ENCODE results near the gene GFRA3.

GFRA3 gene

GRCh38 chr5:138230981-138231589, 43.3 kb downstream of the GFRA3 start:
- WGBS (ENCODE audit: insufficient coverage, insufficient read length) = no CpG with 5 or more reads among the region's 7 CpGs
- H3K9me3 ChIP-seq (ENCODE audit: control insufficient read depth, insufficient read depth, low read length) = no peaks in the 10 kb centered on the region
- no peaks in the 10 kb centered on the region for H3K4me1 ChIP-seq (ENCODE audit: control insufficient read depth, insufficient read depth, low read length)
- no peak for DNase-seq (ENCODE audit: low read depth, low spot score)
- no peak overlapping the region for H3K27ac ChIP-seq (ENCODE audit: low read length)
- no peaks in the 10 kb centered on the region for H3K36me3 ChIP-seq (ENCODE audit: control insufficient read depth, insufficient read depth, low read length)
- H3K27me3 ChIP-seq (ENCODE audit: control insufficient read depth, insufficient read depth, low read length) = no peaks in the 10 kb centered on the region
- H3K4me3 ChIP-seq (ENCODE audit: low read length) = no peak overlapping the region

GRCh38 chr5:138230261-138230660, 44.2 kb downstream of the GFRA3 start:
- Histone ChIP-seq H3K4me1 (ENCODE audit: control insufficient read depth, insufficient read depth, low read length) (no peaks in the 10 kb centered on the region), H3K36me3 (ENCODE audit: control insufficient read depth, insufficient read depth, low read length) (no peaks in the 10 kb centered on the region), H3K27me3 (ENCODE audit: control insufficient read depth, insufficient read depth, low read length) (no peaks in the 10 kb centered on the region), H3K27ac (ENCODE audit: low read length) (no peak overlapping the region), H3K9me3 (ENCODE audit: control insufficient read depth, insufficient read depth, low read length) (no peaks in the 10 kb centered on the region), H3K4me3 (ENCODE audit: low read length) (no peak overlapping the region)
- DNase-seq (ENCODE audit: low read depth, low spot score) = no peak

- no peak overlapping the region for H3K27ac ChIP-seq (ENCODE audit: low read length)
- H3K27me3 ChIP-seq (ENCODE audit: control insufficient read depth, insufficient read depth, low read length) = no peaks in the 10 kb centered on the region
- WGBS (ENCODE audit: insufficient coverage, insufficient read length) = no CpG with 5 or more reads among the region's 6 CpGs
- DNase-seq (ENCODE audit: low read depth, low spot score) = no peak
- H3K4me3 ChIP-seq (ENCODE audit: low read length) = no peak overlapping the region
- H3K9me3 ChIP-seq (ENCODE audit: control insufficient read depth, insufficient read depth, low read length) = no peaks in the 10 kb centered on the region
- H3K4me1 ChIP-seq (ENCODE audit: control insufficient read depth, insufficient read depth, low read length) = no peaks in the 10 kb centered on the region
- H3K36me3 ChIP-seq (ENCODE audit: control insufficient read depth, insufficient read depth, low read length) = no peaks in the 10 kb centered on the region
Measured at GRCh38 chr5:138229387-138229786, 45.0 kb downstream of the GFRA3 start.

GRCh38 chr5:138226910-138227309, 47.5 kb downstream of the GFRA3 start:
- Histone ChIP-seq H3K27ac (ENCODE audit: low read length) (no peak overlapping the region), H3K36me3 (ENCODE audit: control insufficient read depth, insufficient read depth, low read length) (no peaks in the 10 kb centered on the region), H3K27me3 (ENCODE audit: control insufficient read depth, insufficient read depth, low read length) (no peaks in the 10 kb centered on the region), H3K4me1 (ENCODE audit: control insufficient read depth, insufficient read depth, low read length) (no peaks in the 10 kb centered on the region), H3K4me3 (ENCODE audit: low read length) (no peak overlapping the region), H3K9me3 (ENCODE audit: control insufficient read depth, insufficient read depth, low read length) (no peaks in the 10 kb centered on the region)
- DNase-seq (ENCODE audit: low read depth, low spot score) = no peak

DNA sequence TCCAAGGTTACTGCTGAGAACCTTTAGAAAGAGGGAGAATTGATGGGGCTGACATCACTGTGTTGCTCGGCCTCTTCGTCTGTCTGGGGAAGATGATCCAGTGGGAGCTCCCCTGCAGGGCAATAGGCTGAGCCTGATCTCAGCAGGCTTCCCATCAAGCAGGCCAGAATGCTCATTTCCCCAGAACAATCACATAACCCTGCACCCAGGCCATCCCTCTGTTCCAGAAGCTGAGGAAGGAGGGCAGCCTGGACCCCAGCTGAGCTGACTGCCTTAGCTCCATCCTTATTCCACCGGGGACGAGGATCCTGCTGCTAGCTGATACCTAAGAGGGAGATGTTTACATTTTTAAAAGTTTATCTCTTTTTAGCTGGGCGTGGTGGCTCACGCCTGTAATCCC, 49.7 kb downstream of the GFRA3 start:
- H3K4me1 ChIP-seq (ENCODE audit: control insufficient read depth, insufficient read depth, low read length) = no peaks in the 10 kb centered on the region
- no peak overlapping the region for H3K4me3 ChIP-seq (ENCODE audit: low read length)
- H3K36me3 ChIP-seq (ENCODE audit: control insufficient read depth, insufficient read depth, low read length) = no peaks in the 10 kb centered on the region
- no CpG with 5 or more reads among the region's 6 CpGs for WGBS (ENCODE audit: insufficient coverage, insufficient read length)
- no peaks in the 10 kb centered on the region for H3K27me3 ChIP-seq (ENCODE audit: control insufficient read depth, insufficient read depth, low read length)
- H3K27ac ChIP-seq (ENCODE audit: low read length) = no peak overlapping the region
- no peak for DNase-seq (ENCODE audit: low read depth, low spot score)
- H3K9me3 ChIP-seq (ENCODE audit: control insufficient read depth, insufficient read depth, low read length) = no peaks in the 10 kb centered on the region

- no peaks in the 10 kb centered on the region for H3K4me1 ChIP-seq (ENCODE audit: control insufficient read depth, insufficient read depth, low read length)
- no CpG with 5 or more reads among the region's 1 CpG for WGBS (ENCODE audit: insufficient coverage, insufficient read length)
Measured at GRCh38 chr5:138223532-138223931, 50.9 kb downstream of the GFRA3 start.

DNA sequence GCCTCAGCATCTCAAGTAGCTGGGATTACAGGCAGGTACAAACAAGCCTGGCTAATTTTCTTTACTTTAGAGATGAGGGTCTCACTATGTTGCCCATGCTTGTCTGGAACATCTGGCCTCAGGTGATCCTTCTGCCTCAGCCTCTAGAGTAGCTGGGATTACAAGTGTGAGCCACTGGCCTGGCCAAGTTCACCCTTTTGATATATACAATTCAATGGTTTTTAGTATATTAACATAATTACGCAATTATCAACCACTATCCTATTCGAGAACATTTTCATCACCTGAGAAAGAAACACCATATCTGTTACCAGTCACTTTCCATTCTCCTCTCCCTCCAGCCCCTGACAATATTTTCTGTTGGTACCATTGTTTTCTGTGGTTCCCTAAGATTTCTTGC, 57.6 kb downstream of the GFRA3 start:
- DNase-seq (ENCODE audit: low read depth, low spot score) = no peak
- H3K9me3 ChIP-seq (ENCODE audit: control insufficient read depth, insufficient read depth, low read length) = no peaks in the 10 kb centered on the region
- H3K27me3 ChIP-seq (ENCODE audit: control insufficient read depth, insufficient read depth, low read length) = no peaks in the 10 kb centered on the region
- no peaks in the 10 kb centered on the region for H3K36me3 ChIP-seq (ENCODE audit: control insufficient read depth, insufficient read depth, low read length)
- H3K4me1 ChIP-seq (ENCODE audit: control insufficient read depth, insufficient read depth, low read length) = no peaks in the 10 kb centered on the region
- WGBS (ENCODE audit: insufficient coverage, insufficient read length) = 100% methylated on average over 1 of the region's 2 CpGs
- no peak overlapping the region for H3K27ac ChIP-seq (ENCODE audit: low read length)
- H3K4me3 ChIP-seq (ENCODE audit: low read length) = no peak overlapping the region

More at GRCh38 chr5:138223532-138223931, 50.9 kb downstream of the GFRA3 start:
- Histone ChIP-seq H3K36me3 (ENCODE audit: control insufficient read depth, insufficient read depth, low read length) (no peaks in the 10 kb centered on the region), H3K9me3 (ENCODE audit: control insufficient read depth, insufficient read depth, low read length) (no peaks in the 10 kb centered on the region), H3K27ac (ENCODE audit: low read length) (no peak overlapping the region), H3K27me3 (ENCODE audit: control insufficient read depth, insufficient read depth, low read length) (no peaks in the 10 kb centered on the region), H3K4me3 (ENCODE audit: low read length) (no peak overlapping the region)
- DNase-seq (ENCODE audit: low read depth, low spot score) = no peak

DNA sequence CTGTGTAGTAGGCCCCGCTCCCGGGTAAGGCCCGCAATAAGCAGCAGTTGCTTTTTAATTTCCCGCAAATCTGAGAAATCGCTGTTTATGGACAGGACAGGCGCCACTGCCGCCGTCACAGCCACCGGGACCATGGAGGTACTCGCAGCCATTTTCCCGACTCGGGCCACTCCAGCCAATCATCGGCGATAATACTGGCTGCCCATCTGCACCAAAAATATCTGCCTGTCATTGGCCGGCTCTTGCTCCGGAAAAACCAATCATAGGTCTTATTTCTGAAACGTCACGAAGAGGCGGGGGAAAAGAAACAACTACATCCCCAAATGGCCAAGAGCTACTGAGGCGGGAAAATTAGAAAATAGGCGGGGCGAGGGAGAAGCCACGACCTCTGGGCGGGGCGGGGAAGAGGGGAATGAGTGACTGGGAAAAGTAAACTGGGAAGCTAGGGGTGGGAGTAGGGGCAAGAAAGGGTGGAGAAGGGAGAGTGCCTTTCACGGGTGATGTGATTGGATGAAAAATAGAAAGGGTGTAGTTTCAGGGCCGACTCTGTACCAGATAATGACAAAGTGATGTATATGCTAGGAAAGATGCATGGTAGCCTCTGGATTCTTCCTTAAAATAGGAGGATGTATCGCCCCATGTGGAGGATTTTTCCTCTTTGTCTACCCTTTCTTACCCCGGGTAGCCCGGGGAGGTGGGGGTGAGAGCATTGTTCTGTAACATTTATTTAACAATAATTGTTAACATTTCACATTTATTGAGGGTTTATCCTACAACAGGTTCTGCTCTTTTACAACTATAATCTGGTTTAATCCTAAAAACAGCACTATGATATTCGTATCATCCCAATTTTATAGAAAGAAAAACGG, 61.0 kb downstream of the GFRA3 start, which contains the start of gene CDC23:
Gene CDC23 (minus strand): TSS at position 163 of the 869 bp plus-strand sequence. CDS start 11 bp downstream, at position 152.
- no peak within 1 kb of the TSS for H3K27ac ChIP-seq (ENCODE audit: low read length)
- WGBS (ENCODE audit: insufficient coverage, insufficient read length) = no CpG with 5 or more reads among the region's 32 CpGs

DNA sequence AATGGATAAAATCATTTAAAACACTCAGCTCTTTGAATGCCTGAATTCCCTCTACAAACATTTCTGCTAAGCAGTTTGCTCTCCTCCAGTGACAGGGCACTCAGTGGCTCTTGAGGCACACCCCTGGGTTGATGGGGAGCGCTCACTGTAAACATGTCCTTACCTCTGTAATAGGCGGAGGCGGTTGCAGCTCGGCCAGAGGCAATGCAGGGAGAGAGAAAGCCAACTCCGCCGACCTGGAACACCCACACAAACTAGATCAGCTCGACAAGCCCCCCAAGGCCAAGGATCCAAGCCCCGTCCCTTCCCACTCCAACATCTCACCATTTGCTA, 61.6 kb downstream of the GFRA3 start:
- H3K27me3 ChIP-seq (ENCODE audit: control insufficient read depth, insufficient read depth, low read length) = no peaks in the 10 kb centered on the region
- DNase-seq (ENCODE audit: low read depth, low spot score) = no peak
- no CpG with 5 or more reads among the region's 8 CpGs for WGBS (ENCODE audit: insufficient coverage, insufficient read length)
- no peaks in the 10 kb centered on the region for H3K36me3 ChIP-seq (ENCODE audit: control insufficient read depth, insufficient read depth, low read length)
- no peak overlapping the region for H3K27ac ChIP-seq (ENCODE audit: low read length)
- peak overlapping the region; percentile 74 for H3K4me3 ChIP-seq (ENCODE audit: low read length)
- no peaks in the 10 kb centered on the region for H3K4me1 ChIP-seq (ENCODE audit: control insufficient read depth, insufficient read depth, low read length)
- no peaks in the 10 kb centered on the region for H3K9me3 ChIP-seq (ENCODE audit: control insufficient read depth, insufficient read depth, low read length)

More for the DNA sequence above, 61.0 kb downstream of the GFRA3 start, which contains the start of gene CDC23:
- H3K36me3 ChIP-seq (ENCODE audit: control insufficient read depth, insufficient read depth, low read length) = no peaks in the 10 kb centered on the region
- peak; percentile 97 for DNase-seq (ENCODE audit: low read depth, low spot score)
- H3K9me3 ChIP-seq (ENCODE audit: control insufficient read depth, insufficient read depth, low read length) = no peaks in the 10 kb centered on the region
- H3K4me3 ChIP-seq (ENCODE audit: low read length) = peak within 1 kb of the TSS; percentile 74
- H3K4me1 ChIP-seq (ENCODE audit: control insufficient read depth, insufficient read depth, low read length) = no peaks in the 10 kb centered on the region
- no peaks in the 10 kb centered on the region for H3K27me3 ChIP-seq (ENCODE audit: control insufficient read depth, insufficient read depth, low read length)

- Histone ChIP-seq H3K4me1 (ENCODE audit: control insufficient read depth, insufficient read depth, low read length) (no peaks in the 10 kb centered on the region), H3K9me3 (ENCODE audit: control insufficient read depth, insufficient read depth, low read length) (no peaks in the 10 kb centered on the region), H3K27me3 (ENCODE audit: control insufficient read depth, insufficient read depth, low read length) (no peaks in the 10 kb centered on the region), H3K36me3 (ENCODE audit: control insufficient read depth, insufficient read depth, low read length) (no peaks in the 10 kb centered on the region; the same call in 1 of the 2 replicates), H3K27ac (ENCODE audit: low read length) (no peak overlapping the region), H3K4me3 (ENCODE audit: low read length) (no peak overlapping the region)
- DNase-seq (ENCODE audit: low read depth, low spot score) = no peak
- WGBS (ENCODE audit: insufficient coverage, insufficient read length) = no CpG with 5 or more reads among the region's 3 CpGs
Measured at GRCh38 chr5:138210985-138211384, 63.4 kb downstream of the GFRA3 start.

All from iPS DF 6.9 (cell line).